ENCODE measurements around the gene TTYH3. TPM values are rescaled to one million over a fixed set of nuclear protein-coding genes. Genes with fewer than 3 reads are reported as not detected.

The TTYH3 gene
- total and polyA plus RNA-seq, 8 donors = 4.9 to 31.9 (median 8.6) TPM

GRCh38 chr7:2617325-2617905, 14.4 kb upstream of the TTYH3 start:
- Histone ChIP-seq H3K27ac (no peak overlapping the region), H3K4me1 (peaks cover 0 to 3% (median 0%) of the 10 kb centered on the region in 3 donors), H3K27me3 (no peaks in the 10 kb centered on the region), H3K36me3 (no peaks in the 10 kb centered on the region), H3K4me3 (no peak overlapping the region), H3K9me3 (no peaks in the 10 kb centered on the region)
- DNase-seq (no peak), FAIRE-seq (no peak), ATAC-seq (no peak)
- WGBS, 2 donors = 65 to 72% methylated on average over 22 of the region's 22 CpGs
- TF ChIP-seq, protein P1, sequence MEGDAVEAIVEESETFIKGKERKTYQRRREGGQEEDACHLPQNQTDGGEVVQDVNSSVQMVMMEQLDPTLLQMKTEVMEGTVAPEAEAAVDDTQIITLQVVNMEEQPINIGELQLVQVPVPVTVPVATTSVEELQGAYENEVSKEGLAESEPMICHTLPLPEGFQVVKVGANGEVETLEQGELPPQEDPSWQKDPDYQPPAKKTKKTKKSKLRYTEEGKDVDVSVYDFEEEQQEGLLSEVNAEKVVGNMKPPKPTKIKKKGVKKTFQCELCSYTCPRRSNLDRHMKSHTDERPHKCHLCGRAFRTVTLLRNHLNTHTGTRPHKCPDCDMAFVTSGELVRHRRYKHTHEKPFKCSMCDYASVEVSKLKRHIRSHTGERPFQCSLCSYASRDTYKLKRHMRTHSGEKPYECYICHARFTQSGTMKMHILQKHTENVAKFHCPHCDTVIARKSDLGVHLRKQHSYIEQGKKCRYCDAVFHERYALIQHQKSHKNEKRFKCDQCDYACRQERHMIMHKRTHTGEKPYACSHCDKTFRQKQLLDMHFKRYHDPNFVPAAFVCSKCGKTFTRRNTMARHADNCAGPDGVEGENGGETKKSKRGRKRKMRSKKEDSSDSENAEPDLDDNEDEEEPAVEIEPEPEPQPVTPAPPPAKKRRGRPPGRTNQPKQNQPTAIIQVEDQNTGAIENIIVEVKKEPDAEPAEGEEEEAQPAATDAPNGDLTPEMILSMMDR (IDR thresholded peaks at IDR 0.05) = no peak
- intact Hi-C loops (cut with DNase I) = no loop called here

GRCh38 chr7:2619116-2619515, 12.7 kb upstream of the TTYH3 start:
- TF ChIP-seq, protein P1 (IDR thresholded peaks at IDR 0.05) = no peak
- FAIRE-seq (no peak), ATAC-seq (no peak), DNase-seq (no peak)
- WGBS, 2 donors = 74 to 79% methylated on average over 9 of the region's 9 CpGs
- no peaks in the 10 kb centered on the region for H3K36me3 ChIP-seq
- no peaks in the 10 kb centered on the region for H3K9me3 ChIP-seq
- H3K27ac ChIP-seq = no peak overlapping the region
- no peaks in the 10 kb centered on the region for H3K27me3 ChIP-seq
- no peak overlapping the region for H3K4me3 ChIP-seq
- intact Hi-C loops (cut with DNase I) = no loop called here
- H3K4me1 ChIP-seq = peaks cover 0 to 3% (median 0%) of the 10 kb centered on the region in 3 donors

GRCh38 chr7:2621061-2621828, 10.5 kb upstream of the TTYH3 start:
- H3K36me3 ChIP-seq = no peaks in the 10 kb centered on the region
- no peak overlapping the region for H3K27ac ChIP-seq
- ATAC-seq (peak; percentile 42 to 76 (median 63)), DNase-seq (peak in 4 of 6 donors; percentile 43 to 75 (median 58)), FAIRE-seq (no peak)
- TF ChIP-seq, protein P1 (IDR thresholded peaks at IDR 0.05) = no peak
- no peaks in the 10 kb centered on the region for H3K9me3 ChIP-seq
- H3K27me3 ChIP-seq = no peaks in the 10 kb centered on the region
- intact Hi-C loops (cut with DNase I) = no loop called here
- WGBS, 2 donors = 29 to 31% methylated on average over 23 of the region's 23 CpGs
- no peaks in the 10 kb centered on the region for H3K4me1 ChIP-seq
- no peak overlapping the region for H3K4me3 ChIP-seq

DNA sequence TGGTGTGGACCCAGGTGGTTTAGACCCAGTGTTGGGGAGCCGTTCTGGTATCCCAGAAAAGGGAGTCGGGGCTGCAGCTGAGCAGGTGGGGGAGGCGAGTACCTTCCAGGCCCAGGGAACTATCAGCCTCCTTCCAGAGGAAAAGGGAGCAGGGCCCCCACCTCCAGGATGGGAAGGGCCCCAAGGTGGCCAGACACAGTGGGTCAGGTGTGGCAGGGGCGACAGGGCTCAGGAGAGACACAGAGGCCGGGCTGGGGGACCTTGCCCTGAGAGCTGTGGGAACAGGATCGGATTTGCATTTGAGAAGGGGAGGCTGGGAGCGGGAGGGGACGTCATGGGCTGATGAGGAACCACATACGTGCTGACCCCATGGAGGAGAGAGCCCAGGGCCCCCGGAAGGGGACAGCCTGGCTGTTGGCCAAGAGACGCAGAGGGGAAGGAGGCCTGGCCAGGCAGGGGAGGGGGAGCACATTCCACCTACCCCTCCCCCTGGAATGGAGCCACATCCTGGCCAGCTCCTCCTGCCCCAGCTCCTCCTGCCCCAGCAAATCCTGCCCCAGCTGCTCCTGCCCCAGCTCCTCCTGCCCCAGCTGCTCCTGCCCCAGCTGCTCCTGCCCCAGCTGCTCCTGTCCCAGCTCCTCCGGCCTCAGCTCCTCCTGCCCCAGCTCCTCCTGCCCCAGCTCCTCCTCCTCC, 9.7 kb upstream of the TTYH3 start:
- peak in 1 of 4 donors; percentile 12 for ATAC-seq
- WGBS, 2 donors = 65 to 71% methylated on average over 10 to 12 of the region's 12 CpGs
- Histone ChIP-seq H3K27me3 (no peaks in the 10 kb centered on the region), H3K4me3 (no peak overlapping the region), H3K9me3 (no peaks in the 10 kb centered on the region), H3K27ac (no peak overlapping the region), H3K36me3 (no peaks in the 10 kb centered on the region), H3K4me1 (no peaks in the 10 kb centered on the region)
- no peak for FAIRE-seq
- intact Hi-C loops (cut with DNase I) = no loop called here
- TF ChIP-seq, protein P1 (IDR thresholded peaks at IDR 0.05) = no peak
- DNase-seq = peak in 1 of 6 donors; percentile 56
